Urothelium cell line (cell line): ENCODE results near the gene RAB1B.
"Not testable (repeated sequence)": the region's sequence is repeated elsewhere in the genome, so short reads cannot be mapped to it uniquely, and the experiment has no call there.

Source experiments
- DNase-seq: peaks from one replicate; pipeline ENCODE4 v3.0.0; 2011; ENCODE audit warnings: low spot score, mixed read lengths
- FAIRE-seq: peaks from 2 replicates; lab custom pipeline; 2011; peaks lifted over from hg19 to GRCh38; lab: Jason Lieb, UNC

RAB1B gene

DNA sequence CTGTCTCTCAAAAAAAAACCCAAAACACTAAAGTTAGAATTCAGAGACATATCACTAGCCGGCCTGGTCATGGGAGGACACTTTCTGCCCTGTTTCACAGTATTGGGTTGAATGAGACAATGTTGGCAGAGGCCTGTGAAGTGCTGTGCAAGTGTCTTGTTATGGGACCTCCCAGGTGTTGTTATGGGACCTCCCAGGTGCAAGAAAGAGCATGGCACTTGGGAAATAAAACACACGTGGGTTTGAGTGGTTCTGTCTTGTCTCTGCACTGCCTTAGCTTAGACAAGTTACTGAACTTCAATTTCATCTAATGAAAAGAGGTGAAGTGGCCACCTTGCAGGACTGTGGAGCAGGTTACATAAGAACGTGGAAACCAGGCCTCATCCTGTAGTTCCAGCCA is 28.9 kb upstream of the RAB1B start:
- FAIRE-seq = no peak
- no peak for DNase-seq

DNA sequence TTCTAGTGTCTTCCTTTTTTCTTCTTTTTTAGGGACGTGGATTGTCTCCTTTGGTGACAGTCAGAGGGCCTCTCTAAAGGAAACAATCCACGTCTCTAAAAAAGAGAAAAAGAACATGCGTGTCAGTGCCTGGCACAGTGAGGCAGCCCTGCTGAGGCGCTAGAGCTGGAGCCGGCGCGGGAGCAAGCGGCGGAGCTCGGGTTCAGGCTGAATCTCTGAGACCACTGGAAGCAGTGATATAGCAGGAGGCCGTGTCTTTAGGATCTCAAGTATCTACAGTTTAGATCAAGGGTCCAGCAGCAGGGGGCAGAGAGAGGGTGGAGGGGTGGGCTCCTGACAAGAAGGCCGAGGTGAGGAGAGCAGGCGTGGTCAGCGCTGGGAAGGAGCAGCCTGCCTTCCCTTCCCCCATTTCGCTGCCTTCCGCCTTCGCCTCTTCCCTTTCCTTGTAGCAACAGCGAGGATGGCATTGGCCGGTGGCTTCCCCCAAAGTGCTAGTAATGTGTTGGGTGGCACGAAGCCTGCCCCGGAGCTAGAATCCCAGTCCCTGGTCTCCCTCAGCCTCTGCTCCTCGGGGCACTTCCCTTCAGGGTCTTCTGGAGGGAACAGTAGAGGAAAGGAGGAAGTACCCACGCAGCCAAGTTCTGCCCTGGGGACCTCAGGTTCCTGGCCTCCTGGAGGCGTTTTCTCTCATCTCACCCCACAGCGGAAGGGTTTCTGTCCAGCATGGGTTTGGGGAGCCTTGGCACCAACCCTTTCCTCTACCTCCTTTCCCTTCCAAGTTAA is 28.2 kb upstream of the RAB1B start:
- FAIRE-seq (no peak), DNase-seq (no peak)

DNA sequence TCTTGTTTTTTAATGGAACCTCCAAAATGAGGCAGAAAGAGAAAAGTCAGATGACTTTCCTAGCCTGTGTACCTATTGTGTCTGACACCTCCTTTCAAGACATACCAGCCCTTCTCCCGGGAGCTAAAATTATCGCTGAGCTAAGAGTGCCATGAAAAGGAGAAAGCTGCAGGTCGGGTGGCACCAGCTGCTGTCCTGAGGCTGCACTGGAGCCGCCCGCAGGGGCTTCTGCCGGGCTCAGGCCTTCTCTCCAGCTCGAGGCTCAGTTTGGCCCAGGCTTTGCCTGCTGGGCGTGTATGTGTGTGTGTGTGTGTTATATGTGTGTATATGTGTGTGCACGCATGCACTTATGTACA is 27.7 kb upstream of the RAB1B start:
- FAIRE-seq = no peak
- DNase-seq = no peak

DNA sequence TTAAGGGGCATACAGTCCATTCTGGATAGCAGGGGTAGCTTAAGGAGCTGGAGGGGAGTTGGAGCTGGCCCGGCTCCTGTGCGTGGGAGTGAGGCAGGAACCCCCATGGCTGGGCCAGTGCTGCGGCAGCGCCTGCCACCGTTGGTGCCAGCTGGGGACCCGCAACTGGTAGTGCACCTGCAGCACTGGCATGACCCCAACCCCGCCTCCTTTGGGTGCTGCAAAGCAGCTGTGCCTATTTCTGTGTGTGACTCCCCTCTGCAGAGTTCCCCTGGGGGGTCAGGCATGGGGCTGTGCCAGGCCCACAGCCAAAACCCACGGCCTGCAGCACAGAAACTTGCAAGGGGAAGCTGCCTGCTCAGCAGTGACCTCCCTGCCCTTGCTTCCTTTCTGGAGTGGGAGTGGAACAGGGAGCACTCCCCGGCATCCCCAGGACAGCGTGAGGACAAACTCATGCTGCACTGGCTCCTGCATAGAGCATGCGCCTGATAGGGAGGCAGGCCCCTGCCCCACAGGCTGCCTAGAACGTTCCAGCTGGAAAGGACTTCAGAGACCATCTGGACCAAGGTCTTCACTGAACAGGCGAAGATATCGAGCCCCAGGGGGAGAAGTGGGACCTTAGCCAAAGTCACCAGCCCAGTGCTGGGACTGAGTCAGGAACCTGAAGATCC is 26.2 kb upstream of the RAB1B start:
- no peak for FAIRE-seq
- no peak for DNase-seq

DNA sequence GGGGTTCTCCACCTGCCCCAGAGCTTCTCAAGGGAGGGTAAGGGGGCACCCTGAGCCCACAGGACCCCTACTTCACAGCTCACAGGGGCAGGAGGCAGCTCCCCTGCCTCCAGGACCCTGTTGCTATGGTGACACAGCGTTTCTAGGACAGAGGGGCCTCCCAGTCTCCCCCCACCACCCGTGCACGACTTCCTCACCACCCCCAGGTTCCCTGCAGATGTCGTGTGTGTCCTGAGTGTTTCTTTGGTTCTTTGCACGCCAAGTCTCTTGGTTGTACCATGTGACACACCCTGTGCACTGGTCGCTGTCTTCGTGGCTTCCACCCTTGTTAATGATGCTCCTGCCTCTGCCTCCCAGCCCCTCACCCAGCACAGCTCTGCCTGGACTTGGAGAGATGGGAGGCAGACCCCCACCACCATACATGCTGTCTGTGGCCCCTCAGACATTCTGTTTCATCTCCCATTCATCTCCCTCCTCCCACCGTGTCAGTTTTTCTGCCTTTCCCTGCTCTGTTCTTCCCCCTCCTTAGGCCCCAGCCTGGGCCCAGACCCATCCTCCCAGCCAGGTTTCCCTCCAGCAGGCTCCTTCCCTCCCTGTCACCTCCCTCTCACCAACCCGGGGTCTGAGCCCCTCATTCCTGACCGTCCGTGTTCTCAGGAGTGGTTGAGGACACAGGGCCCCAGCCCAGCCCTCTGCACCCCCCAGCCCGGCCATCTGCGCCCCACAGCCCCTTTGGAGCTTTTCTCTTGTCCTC is 24.5 kb upstream of the RAB1B start:
- DNase-seq (no peak), FAIRE-seq (no peak)

DNA sequence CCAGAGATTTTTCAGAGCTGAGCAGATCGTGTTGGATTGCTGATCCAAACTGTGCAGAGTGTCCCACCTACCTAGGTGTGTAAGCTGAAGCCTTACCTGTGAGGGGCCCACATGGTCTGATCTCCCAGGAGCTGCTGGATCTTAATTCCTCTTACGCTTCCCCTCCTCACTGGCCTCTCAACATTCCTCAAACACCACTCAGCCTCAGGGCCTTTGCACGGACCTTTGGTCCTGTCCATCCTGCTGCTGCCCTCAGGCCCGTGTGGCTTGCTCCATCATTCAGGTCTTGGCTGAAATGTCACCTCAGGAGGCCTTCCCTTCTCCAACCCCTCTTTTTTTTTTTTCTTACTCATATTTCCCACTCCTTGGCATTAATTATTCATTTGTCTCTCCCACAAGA is 21.1 kb upstream of the RAB1B start:
- DNase-seq = no peak

DNA sequence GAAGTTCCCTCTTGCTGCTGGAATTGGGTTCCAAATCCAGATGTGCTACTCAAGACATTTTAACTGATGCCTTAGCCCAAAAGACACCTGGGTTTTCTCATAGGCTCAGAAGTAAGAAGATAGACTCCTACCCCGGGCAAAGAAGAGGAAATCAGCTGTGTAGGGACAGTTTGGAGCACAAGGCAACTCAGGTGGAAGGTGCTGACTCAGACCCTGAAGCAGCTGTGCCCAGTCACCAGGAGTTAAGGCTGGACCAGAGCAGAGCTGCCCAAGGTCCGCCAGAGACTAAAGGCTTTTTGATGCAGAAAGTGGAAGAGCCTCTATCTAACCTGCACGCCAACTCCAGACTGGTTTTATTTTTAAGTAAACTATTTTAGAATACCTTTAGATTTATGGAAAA is 20.6 kb upstream of the RAB1B start:
- no peak for FAIRE-seq
- DNase-seq = no peak

More for the DNA sequence above, 21.1 kb upstream of the RAB1B start:
- no peak for FAIRE-seq

DNA sequence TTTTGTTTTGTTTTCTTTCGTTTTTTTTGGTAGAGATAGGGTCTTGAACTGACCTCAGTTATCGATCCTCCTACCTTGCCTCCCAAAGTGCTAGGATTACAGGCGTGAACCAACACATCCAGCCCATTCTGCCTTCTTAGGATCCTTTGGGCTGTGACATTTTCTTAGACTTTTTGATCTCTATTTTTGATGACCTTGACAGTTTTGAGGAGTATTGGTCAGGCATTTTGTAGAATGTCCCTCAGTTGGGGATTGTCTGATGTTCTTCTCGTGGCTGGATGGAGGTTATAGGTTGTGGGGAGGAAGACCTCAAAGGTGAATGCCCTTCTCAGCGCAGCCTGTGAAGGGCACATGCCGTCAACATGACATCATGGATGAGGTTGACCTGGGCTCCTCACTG is 19.5 kb upstream of the RAB1B start:
- DNase-seq = no peak
- no peak for FAIRE-seq

DNA sequence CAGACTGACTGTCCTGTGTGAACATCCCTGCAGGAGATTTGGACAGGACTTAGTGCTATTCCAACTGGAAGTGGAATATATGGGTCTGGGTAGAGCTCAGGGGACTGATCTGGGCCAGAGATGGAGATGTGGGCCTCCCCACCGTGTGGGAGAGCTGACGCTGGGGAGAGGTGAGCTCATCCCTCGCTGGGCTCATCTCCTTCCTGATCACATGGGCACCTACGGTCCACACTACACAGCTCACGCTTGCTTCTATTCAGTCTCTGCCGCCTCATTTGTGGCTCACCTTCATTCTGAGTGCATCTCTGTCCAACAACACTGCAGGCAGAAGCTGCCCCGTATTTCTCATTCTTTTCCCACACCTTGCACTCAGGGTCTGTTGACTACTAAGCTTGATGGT is 16.6 kb upstream of the RAB1B start:
- FAIRE-seq (no peak), DNase-seq (no peak)

DNA sequence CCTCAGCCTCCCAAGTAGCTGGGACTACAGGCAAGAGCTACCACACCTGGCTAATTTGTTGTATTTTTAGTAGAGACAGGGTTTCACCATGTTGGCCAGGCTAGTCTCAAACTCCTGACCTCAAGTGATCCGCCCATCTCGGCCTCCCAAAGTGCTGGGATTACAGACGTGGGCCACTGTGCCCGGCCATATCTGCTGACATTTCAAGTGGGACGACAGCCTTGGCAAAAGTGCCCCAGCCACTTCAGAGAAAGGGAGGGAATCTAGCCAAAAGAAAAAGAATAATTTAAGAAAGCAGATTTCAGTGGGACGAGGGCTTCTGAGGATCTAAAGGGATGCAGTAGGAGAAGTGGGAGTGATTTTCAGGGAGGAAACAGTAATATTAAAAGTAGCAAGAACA is 15.4 kb upstream of the RAB1B start:
- not testable (repeated sequence) for FAIRE-seq, DNase-seq

DNA sequence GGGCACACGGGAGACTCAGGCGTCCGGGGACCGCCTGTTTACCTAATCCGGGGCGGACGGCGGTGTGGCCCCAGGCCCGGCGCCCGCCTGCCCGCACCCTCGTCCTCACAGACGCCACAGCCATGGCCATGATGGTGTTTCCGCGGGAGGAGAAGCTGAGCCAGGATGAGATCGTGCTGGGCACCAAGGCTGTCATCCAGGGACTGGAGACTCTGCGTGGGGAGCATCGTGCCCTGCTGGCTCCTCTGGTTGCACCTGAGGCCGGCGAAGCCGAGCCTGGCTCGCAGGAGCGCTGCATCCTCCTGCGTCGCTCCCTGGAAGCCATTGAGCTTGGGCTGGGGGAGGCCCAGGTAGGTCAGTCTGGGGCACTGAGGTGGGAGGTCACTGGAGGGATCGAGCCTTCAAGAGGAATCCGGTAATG is 10.0 kb upstream of the RAB1B start:
- FAIRE-seq = no peak
- DNase-seq = peak; percentile 21

DNA sequence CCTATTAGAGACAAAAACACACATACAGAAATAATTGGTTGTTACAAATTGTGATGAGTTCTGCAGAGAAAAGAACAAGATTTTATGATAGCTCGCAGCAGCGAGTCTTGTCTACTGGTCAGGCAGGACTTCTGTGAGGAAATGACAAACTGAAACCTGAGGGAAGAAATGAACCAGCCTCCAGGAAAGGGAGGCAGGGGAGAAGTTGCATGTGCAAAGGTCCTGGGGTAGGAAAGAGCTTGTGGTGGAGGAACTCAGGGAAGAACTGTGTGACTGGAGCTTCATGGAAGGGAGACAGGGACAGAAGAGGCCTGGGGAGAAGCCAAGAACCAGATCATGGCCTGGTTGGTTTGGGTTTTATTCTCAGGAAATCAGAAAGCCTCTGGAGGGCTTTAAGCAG is 9.2 kb upstream of the RAB1B start:
- no peak for DNase-seq
- no peak for FAIRE-seq

DNA sequence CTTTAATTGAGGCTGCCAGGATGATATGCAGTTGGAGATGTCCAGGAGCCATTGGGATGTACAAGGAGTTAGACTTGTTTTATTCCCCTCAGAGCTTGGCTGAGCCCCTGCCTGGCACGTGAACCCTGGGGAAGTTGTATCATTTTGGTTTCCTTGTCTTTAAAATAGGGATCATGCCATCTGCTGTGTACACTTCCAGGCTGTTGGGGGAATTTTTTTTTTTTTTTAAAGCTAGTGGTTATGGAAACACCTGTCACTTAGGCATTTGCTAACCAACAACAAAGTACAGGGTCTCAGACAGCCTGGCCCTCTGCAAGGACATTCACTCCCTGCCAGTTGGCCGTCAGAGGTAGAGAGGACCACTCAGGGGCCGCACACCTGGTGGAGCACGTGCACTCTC is 8.5 kb upstream of the RAB1B start:
- no peak for FAIRE-seq
- DNase-seq = no peak

DNA sequence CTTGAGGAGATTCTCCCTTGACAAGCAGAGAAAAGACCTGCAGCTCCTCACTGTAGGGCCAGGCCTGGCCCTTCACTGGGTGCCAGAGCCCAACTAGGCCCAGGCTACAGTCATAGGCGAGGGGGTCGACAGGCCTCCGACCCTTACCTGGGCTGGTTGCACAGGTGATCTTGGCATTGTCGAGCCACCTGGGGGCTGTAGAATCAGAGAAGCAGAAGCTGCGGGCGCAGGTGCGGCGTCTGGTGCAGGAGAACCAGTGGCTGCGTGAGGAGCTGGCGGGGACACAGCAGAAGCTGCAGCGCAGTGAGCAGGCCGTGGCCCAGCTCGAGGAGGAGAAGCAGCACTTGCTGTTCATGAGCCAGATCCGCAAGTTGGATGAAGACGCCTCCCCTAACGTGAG is 6.9 kb upstream of the RAB1B start:
- FAIRE-seq (no peak), DNase-seq (no peak)

DNA sequence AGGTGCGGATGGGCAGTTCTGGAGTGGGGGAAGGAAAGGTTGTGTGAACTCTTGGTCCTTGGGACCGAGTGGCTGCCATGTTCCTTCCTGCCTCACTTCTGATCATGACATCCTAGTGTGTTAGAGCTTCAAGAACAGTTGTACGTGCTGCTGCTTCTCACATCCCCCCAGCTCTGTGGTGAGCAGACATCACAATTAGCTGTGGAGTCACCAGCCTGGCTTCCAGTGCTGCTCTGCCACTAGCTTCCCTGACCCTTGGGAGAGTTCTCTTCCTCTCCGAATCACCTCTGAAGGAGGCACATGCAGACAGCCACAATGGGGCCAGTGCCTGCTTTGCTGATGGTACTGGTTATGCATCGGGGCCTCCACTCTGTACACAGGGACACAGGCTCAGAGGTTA is 6.2 kb upstream of the RAB1B start:
- DNase-seq = no peak
- FAIRE-seq = no peak

DNA sequence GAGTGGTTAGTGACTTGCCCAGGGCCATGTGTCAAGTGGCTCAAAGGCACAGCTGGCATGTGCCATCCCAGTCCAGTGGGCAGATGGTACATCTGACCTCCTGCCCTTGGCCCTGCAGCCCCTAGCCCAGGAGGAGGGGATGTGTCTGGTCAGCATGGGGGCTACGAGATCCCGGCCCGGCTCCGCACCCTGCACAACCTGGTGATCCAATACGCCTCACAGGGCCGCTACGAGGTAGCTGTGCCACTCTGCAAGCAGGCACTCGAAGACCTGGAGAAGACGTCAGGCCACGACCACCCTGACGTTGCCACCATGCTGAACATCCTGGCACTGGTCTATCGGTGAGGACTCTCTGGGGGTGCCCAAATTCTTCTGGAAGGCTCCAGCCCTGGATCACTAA is 5.7 kb upstream of the RAB1B start:
- DNase-seq (no peak), FAIRE-seq (no peak)

DNA sequence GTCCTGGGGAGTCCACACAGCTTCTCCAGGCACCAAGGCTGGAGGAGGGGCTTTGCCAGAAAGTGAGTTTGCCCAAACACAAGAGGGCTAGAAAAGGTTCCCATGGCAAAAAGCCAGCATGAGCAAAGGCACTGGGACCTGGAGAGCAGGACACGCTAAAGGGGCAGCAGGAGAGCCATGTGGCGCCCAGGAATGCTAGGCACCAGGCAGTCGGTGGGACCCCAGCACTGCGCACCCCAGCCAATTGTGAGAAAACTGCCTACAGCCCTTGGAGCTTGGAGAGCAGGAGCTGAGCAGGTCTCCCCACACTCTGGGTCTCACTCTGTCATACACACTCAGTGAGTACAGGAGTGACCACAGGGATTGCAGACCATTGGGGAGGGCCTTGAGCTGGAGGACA is 5.2 kb upstream of the RAB1B start:
- DNase-seq (no peak), FAIRE-seq (no peak)

DNA sequence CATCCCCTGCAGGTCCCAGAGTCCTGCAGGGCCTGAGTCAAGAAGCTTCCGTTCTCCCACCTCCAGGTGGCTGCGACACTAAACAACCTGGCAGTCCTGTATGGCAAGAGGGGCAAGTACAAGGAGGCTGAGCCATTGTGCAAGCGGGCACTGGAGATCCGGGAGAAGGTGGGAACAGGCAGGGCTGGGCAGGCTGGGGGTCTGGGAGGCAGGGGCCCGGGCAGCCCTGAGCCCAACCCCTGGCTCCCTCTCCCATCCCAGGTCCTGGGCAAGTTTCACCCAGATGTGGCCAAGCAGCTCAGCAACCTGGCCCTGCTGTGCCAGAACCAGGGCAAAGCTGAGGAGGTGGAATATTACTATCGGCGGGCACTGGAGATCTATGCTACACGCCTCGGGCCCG is 4.7 kb upstream of the RAB1B start:
- DNase-seq (no peak), FAIRE-seq (no peak)

DNA sequence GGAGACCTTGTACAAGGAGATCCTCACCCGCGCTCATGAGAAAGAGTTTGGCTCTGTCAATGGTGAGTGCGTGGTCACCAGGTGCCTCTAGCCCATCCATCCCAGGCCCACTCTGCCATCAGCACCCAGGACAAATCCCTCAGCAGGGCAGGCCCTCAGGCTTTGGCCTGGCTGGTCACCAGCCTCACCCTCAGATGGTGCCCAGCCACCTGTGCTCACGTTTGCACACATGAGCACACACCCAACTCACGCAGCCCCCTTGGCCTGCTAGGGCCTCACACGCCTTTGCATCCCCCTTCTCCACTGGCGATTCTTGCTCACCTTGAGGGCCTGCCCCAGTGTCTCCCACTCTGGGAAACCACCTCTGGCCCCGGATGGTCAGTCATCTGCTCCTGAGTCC is 4.1 kb upstream of the RAB1B start:
- DNase-seq (no peak), FAIRE-seq (peak; percentile 30)

DNA sequence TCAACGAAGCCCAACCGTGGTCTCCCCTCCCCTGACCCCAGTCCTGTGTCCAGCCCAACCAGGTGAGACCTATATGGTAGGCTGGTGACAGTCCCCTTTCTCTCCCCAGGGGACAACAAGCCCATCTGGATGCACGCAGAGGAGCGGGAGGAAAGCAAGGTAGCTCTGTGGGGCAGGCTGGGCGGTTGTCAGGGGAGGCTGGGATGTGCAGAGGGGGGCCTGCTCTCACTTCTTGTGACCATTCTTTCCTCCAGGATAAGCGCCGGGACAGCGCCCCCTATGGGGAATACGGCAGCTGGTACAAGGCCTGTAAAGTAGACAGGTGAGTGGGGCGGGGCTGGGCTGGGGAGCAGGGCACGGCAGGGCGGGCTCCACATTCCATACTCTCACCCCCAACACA is 3.5 kb upstream of the RAB1B start:
- FAIRE-seq = no peak
- no peak for DNase-seq

DNA sequence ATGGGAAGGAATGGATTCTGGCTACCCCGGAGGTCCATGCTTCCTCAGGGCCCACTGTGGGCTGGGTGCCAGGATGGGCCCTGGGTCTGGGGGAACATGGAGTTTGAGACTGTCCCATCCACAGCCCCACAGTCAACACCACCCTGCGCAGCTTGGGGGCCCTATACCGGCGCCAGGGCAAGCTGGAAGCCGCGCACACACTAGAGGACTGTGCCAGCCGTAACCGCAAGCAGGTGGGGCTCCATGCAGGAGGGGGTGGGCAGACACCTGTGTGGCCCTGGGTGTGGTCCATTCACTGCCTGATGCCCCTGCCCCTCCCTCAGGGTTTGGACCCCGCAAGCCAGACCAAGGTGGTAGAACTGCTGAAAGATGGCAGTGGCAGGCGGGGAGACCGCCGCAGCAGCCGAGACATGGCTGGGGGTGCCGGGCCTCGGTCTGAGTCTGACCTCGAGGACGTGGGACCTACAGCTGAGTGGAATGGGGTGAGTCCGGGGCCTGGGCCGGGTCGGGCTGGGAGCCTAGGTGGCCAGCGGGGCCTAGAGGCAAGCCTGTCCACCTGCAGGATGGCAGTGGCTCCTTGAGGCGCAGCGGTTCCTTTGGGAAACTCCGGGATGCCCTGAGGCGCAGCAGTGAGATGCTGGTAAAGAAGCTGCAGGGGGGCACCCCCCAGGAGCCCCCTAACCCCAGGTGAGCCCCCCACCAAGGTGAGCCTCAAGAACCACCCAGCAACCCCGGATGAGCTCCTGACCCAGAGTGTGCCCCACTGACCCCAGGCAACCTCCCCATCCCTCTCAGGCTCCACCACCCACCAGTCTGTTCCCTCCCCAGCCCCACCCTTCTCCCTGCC is 2.7 kb upstream of the RAB1B start:
- no peak for FAIRE-seq

More for the DNA sequence above, 2.7 kb upstream of the RAB1B start:
- no peak for DNase-seq
